Glomerular endothelial cell (primary cell): ENCODE results near the gene LOXHD1. TPM values are rescaled to one million over a fixed set of nuclear protein-coding genes. Genes with fewer than 3 reads are reported as not detected.

ENCODE experiments used
- DNase-seq: peaks from one replicate; pipeline ENCODE4 v3.0.0-alpha.2; 2011; ENCODE audit warnings: low read depth, low spot score; ENCODE audit errors: extremely low read depth
- total RNA-seq: library from RNA; depleted of rRNA; stranded (reverse); fragments of >200 nt; gene quantifications from 2 replicates; pipeline ENCODE4 v1.2.3, GENCODE V29; 2015

Gene LOXHD1, protein sequence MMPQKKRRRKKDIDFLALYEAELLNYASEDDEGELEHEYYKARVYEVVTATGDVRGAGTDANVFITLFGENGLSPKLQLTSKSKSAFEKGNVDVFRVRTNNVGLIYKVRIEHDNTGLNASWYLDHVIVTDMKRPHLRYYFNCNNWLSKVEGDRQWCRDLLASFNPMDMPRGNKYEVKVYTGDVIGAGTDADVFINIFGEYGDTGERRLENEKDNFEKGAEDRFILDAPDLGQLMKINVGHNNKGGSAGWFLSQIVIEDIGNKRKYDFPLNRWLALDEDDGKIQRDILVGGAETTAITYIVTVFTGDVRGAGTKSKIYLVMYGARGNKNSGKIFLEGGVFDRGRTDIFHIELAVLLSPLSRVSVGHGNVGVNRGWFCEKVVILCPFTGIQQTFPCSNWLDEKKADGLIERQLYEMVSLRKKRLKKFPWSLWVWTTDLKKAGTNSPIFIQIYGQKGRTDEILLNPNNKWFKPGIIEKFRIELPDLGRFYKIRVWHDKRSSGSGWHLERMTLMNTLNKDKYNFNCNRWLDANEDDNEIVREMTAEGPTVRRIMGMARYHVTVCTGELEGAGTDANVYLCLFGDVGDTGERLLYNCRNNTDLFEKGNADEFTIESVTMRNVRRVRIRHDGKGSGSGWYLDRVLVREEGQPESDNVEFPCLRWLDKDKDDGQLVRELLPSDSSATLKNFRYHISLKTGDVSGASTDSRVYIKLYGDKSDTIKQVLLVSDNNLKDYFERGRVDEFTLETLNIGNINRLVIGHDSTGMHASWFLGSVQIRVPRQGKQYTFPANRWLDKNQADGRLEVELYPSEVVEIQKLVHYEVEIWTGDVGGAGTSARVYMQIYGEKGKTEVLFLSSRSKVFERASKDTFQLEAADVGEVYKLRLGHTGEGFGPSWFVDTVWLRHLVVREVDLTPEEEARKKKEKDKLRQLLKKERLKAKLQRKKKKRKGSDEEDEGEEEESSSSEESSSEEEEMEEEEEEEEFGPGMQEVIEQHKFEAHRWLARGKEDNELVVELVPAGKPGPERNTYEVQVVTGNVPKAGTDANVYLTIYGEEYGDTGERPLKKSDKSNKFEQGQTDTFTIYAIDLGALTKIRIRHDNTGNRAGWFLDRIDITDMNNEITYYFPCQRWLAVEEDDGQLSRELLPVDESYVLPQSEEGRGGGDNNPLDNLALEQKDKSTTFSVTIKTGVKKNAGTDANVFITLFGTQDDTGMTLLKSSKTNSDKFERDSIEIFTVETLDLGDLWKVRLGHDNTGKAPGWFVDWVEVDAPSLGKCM (N-terminal part only)
- not detected in 2 replicates for total RNA-seq

DNA sequence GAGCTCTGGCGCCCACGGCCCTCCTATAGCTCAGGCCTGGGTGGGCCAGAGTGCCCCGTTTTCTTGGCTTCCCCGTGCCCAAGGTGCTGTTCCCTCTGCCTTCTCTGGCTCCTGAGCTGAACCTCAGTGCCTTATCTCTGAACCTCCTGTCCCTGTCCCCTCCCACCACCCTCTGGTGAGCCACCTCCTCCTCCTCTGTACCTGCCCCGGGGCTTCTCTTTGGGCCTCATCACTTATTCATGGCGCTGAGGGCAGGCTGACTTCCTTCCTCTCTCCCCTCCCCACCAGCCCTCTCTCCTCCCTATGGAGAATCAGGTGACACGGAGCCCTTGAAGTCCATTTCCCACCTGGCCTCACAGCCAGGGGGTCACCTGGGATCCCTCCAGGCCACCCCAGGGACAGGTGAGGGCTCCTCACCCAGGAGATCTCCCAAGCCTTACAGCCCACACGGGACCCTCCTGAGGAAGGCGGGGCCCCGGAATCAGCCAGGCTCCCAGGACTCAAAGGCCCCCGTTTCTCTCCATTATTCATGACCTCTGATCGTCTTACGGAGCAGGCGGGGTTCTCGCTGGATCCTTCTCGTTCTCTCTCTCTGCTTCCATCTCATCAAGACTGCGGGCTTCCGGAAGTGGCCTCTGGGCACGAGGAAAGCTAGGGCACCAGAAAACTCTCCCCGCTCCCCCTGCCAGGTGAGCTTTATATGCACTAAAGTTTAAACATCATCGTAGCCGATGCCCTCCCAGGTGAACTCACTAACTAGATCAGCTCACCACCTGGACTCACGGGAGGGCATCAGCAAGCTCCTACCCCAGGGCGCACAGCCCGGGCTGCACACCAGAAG, at the start of gene LOXHD1:
TSS of gene LOXHD1 (minus strand) at position 106 of the 841 bp plus-strand sequence. CDS start 187 bp downstream, outside the sequence.
- no peak for DNase-seq

DNA sequence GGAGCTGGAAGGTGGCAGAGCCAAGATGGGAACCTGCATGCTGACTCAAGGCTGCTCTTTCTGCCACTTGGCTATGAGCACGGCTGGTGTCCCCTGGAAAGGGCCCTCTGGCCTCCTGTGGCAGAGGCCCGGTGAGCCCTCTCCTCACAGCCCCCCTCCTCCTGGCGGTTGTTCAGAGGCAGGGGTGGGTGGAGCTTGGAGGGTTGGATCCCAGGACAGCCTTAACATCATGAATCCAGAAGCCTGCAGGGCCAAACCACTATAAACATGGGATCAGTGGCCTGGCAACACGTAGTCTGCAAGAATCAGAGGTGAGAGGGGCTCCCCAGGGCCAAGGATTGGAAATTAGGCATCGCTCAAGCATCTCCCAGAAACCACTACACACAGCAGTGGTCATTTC, 48.5 kb upstream of the LOXHD1 start:
- DNase-seq = no peak

DNA sequence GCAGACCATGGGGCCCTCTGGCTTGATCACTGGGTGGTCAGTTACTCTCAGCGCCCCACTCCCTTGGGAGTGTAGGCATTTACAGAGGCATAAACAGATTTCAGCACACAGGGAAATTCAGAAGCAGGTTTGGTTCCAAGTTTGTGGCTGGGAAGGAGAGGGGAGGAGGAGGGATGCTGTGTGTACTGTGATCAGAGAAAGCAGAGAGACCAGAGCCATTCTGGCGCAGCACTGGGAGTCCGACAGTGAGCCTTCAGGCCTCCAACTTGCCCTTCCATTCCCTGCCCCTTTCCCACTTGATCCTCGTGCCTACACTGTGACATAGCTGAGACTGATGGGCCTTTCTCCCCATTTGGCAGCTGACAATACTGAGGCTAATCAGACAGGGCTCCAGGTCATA, 47.8 kb upstream of the LOXHD1 start:
- DNase-seq = no peak

DNA sequence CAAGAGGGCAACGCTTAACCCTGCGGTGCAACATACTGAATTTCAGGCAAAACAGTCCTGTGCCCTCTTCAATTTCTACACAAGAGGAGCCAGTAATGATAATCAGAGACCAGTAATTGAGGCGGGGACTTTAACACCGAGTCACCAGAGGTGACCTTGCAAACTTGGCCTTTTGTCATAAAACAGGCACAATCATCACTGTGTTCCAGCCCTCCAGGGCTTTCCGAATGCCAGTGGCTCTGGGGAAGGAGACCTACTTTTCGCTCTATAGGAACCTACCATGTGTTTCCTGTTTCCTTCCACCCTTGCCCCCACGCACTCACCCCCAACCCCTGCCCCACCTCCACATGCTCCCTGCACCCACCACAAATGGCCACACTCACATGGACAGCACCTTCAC, 47.2 kb upstream of the LOXHD1 start:
- DNase-seq = no peak

DNA sequence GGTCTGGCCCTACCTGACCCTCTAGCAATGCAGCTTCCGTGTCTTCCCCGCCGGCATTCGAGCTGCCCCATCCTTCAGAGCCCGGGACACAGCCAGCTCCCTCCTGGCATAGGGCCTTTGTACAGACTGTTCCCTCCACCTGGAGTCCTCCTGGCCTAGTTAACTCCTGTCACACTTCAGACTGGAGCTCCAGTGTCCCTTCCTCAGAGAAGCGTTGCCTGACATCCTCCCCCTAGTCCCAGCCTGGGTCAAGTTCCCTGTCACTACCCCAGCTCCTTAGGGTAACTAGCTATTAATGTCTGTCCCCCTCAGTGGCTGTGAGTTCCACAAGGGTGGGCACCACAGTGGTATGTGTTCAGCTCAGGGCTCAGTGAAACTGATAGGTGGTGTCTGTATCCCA, 45.5 kb upstream of the LOXHD1 start:
- no peak for DNase-seq

DNA sequence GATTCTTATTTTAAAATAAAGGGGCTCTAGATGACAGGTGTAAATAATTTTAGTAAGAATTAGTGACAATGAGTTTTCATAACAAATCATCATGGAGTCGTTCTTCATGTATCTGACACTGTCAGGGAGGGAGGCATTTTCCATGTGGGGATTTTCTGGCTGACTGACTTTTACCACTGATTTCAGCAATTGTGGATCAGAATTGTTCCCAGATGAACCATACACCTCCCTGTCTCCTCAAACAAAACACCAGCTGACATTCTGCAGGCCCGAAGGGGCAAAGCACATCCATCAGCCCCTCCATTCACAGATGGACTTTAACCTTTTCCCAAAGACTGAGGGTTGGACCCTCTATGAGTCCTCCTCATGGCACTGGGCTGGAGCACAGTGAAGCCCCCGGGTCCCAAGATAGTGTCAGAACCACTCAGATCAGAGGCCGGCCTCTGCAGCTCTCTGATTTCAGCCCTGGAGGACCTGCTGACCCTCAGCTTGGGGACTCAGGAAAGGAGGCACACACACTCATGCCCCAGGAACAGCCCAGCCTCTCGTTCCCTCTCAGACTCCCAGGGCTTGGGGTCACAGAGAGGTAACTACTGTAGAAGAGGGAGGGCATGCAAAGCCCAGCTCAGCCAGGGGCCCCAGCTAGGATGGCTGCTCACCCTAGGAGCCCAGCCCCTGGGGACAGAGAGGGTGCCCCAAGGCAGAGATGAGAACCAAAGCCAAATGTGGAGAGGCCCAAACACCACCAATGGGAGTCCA, 43.2 kb upstream of the LOXHD1 start:
- DNase-seq = no peak

DNA sequence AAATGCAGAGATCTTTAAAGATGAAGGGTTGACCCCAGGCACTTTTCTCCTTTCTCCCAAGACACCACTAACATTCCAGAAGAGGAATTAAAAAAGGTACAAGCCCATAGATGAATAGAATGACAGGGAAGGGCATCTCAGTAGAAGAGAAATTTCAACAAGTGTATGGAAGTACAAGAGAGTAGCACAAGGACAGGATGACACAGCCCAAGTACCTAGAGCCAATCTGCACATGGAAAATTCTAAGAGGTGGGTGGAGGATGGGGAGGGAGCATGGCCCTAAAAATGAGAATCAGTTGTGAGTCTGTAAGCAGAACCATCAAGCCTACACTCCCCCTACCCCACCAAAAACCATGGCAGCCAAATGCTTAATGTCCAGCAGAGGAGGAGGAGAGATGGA, 39.7 kb upstream of the LOXHD1 start:
- no peak for DNase-seq

DNA sequence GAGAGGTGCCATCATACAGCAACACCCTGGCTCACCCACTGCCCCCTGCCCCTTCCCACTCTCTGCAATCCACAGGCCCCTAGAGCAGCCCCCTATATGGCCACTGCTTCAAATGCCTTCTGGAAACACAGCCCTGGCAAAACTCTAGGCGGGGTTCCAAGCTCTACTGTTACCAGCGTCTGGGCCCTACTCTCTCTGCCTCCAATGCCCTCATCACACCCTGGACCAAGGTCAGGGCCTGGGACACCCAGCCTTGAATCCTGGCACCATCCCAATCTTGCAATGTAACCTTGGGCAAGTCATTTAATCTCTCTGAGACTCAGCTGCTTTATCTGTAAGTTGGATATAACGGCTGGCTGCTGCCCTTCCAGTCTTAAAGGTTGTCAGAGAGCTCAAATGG, 39.2 kb upstream of the LOXHD1 start:
- no peak for DNase-seq

DNA sequence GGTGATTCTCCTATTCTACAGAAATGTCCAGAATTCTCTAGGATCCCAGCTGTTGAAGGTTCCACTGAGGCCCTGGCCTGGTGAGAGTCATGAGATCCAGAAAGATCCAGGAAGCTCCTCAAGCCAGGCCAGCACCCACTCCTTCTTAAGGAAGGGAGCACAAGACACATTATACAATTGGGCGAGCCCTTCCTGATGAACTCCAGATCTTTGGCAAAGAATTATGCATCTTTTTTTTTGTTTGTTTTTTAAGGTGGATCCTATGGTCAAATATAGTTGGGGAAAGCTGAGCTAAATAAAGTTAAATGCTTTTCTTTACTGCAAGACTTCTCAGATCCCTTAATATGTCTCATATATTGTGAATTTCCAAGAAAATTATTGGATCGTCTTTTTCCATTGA, 37.0 kb upstream of the LOXHD1 start:
- DNase-seq = no peak

DNA sequence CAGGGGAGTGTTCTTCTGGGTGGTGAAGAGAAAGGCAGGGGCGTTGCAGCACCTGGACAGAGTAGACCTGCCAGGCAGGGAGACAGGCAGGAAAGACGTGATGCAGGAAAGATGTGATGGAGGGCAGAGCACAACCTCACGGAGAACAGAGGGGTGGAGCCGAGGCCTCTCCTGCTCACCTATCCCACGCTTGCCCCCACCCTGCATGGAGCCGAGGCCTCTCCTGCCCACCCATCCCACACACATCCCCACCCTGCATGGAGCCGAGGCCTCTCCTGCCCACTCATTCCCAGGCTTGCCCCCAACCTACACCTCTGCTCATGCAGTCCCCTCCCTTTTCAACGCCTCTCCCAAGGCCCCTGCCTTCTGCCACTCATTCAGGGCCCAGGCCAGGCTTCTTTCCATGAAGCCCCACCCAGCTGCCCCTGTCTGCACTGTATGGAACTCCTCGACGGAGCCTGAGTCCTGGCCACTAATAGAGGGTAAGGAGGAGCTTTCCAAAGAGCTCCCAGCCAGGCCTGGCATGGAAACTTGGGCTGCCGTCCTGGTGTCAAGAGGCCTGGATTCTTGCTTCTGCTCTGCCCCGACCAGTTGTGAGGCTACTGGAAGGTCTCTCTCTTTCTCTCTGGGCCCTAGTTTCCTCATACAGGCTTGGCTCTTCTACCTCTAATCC, 32.0 kb upstream of the LOXHD1 start:
- no peak for DNase-seq

DNA sequence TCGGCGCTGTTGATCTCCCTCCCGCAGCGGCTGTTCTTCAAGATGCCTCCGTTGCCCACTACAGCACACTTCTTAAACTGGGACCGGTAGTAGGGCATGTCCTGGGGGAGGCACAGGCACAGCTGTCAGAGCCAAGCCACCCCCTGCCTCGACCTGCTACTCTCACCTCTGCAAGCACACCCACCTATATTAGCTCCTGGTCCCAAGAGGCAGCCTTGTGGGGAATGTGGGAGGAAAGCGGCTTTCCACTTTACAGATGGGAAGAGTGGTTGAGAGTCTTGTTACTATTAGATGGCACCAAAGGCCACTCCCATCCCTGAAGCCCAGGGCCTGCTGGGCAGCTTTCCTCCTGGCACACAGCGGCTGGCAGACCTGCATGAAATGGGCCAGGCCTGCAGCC, 29.2 kb upstream of the LOXHD1 start:
- no peak for DNase-seq

DNA sequence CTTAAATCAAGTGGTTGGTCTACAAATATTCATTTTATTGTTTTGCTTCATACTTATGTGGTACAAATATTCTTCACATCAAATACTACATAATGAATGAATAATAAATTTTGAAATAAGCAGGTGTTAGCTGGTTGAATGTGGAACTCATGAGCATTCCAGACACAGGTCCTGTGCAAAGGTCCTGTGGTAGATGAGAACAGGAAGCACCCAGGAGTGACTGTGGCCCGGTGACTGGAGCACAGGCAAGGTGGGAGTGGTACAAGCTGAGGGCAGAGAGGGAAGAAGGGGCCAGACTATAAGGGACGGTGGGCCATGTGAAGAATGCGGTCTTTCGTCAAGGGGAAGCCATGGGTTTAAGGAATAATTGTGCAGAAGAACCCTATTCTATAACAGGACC, 26.2 kb upstream of the LOXHD1 start:
- DNase-seq = no peak

DNA sequence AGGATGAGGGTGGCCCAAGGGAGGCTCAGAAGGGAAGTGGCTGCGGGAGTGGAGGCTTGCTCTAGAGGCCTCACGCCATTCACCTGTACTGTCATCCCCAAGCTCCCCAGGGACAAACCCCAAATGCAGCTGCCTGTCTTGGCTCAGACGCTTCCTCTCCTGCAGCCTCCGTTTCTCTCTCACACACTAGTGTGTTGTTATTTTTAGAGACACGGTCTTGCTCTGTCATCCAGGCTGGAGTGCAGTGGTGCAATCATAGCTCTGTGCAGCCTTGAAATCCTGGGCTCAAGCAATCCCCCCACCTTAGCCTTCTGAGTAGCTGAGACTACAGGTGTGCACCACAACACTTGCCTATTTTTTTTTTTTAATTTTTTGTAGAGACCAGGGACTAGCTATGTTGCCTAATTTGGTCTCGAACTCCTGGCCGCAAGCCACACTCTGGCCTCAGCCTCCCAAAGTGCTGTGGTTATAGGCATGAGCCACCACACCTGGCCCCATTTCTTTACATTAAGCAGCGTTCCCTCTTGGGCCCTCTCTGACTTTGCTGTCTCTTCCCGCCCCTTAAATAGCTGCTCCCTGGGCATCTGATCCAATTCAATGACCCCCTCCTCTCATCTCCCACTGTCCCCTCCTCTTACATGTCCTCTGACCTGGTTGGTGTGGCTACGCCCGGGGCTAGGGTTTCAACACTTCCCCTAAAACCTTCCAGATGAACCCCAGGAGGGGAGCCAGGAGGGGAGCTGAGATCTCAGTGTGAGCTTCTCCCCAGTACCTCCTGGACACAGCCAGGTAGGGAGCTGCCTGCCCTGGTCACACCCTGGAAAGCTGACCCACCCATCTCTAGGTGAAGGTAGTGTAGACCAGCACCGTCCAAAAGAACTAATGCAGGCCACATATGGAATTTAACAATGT, 24.0 kb upstream of the LOXHD1 start:
- no peak for DNase-seq

DNA sequence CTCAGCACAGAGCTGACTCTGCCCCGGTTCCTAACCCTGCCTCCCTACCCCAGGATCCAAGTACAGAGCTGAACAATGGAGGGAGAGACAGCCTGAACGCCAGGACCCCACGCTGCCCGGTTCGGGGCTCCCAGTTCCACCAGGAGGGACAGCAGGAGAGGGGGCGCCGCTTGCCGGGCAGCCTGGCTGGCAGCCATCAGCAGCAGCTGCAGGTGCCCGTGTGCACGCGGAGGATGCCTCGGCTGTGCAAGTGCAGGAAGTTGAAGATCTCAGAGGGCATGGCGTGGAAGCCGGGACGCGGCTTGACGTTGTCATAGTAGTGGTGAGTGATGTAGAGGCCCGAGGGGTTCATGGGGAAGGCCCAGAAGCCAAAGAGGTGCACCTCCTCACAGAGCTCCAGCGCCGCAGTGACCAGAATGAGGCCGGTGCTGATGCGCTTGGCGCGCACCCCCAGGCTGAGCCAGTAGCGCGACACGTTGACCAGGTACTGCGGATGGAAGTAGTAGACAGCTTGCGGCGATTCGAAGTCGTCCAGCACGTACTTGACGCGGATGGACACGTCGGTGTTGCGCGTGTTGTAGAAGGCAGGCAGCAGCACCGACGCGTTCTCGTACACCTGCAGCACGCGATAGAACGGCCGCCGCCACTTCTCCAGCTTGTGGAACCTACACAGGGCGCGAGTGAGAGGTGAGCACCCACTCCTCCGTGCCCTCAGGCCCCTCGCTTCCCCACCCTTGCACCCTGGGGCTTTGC, 23.0 kb upstream of the LOXHD1 start:
- DNase-seq = no peak

DNA sequence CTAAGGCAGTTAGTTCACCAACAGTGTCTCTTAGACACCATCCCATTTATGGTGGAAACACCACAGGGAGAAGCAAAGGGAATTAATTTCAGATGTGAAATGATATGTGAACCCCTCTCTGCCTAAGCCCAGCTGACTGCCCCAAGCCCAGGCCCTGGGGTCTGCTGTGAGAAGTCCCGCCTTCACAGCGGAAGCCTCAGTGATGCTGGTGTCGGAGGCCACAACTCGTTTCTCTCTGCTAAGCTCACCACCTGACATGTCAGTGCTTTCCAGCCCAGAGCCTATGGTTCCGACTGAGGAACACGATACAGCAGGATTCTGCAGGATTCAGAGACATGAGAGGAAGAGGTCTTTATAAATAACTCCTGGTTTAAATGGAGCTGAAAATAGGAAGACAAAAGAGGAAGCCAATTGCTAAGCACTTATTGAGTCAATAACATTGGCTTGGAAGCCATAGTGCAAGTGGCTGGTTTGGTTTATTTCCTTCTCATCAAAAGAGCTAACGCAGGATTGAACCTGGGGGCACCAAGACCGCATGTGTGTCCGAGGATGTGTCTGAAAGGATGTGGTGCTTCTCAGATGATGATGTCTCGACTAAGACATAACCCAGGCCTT, 21.9 kb upstream of the LOXHD1 start:
- no peak for DNase-seq

DNA sequence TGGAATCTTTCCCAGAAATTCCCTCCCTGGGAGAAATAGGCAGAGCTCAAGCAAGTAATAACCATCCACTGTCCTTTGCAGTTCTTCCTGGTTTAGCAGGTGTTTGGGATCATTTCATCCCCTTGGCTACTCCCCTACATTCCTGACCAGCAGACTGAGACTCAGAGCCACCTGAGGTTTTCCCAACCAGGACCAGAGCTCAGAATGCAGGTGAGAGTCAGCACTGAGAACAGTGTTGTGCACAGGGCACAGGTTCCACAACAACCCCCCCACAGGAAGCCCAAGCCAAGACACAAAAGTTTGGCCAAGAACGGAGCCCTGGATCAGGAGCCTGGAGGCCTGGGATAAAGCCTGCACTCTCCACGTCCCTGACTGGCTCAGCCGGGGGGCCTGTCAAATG, 21.0 kb upstream of the LOXHD1 start:
- DNase-seq = no peak

DNA sequence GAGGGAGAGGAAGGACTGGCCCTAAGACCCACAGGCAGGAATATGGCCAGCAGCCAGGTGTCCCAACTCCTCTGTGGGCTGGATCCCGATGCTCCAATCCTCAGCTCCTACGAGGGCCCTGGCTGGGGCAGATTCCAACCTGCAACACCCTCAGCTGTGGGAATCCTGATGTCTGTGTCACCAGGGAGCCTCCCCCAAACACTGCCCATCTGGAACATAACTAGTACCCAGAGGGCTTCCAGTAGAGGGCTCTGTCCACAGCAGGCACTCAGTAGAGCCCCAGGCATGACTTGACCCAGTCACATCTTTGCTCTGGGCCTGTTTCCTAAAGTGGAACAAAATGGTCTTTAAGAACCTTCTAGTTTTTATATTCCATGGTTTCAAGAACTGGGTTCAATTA, 20.6 kb upstream of the LOXHD1 start:
- no peak for DNase-seq
